GM19455 (cell line): Measurements from ENCODE around the gene DSE.

Experiments used
- ATAC-seq: cut with Tn5 transposase; IDR thresholded peaks from one replicate; pipeline ENCODE4 v1.9.1; 2021; ENCODE audit not compliant: unreplicated experiment

Gene DSE

DNA sequence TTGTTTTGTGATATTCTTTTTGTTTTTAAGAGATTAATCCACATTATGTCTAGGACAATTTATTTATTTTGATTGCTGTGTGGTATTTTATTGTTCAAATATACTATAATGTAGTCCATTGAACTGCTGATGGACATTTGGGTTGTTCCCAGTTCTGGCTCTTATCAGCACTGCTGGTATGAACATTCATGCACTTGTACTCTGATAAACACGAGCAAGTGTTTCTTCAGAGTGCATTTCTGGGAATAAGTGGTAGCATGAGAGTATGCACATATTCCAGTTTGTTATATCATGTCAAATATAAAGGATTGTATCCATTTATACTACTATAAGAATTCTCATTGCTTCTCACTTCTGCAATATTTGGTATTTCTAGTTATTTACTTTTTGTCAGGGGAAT lies 97.5 kb downstream of the DSE start:
- ATAC-seq: no peak

DNA sequence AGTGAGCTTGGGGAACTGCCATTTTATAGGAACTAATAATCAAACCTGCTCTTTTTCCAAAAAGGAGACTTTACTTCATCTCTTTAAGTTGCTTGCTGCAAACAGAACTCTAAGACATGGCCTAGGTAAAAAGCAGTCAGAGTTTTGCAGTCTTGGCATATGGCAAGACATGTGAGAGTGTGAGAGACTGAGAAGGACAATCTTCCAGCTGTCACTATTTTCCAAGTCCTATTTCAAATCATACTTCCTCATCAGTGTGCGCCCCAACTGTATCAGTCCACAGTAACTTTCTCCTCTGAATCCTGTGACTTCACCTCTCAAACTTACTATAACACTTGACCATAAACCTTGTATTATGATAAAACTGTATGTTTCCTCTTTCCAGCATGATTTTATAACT lies 100.8 kb downstream of the DSE start:
- ATAC-seq: no peak

DNA sequence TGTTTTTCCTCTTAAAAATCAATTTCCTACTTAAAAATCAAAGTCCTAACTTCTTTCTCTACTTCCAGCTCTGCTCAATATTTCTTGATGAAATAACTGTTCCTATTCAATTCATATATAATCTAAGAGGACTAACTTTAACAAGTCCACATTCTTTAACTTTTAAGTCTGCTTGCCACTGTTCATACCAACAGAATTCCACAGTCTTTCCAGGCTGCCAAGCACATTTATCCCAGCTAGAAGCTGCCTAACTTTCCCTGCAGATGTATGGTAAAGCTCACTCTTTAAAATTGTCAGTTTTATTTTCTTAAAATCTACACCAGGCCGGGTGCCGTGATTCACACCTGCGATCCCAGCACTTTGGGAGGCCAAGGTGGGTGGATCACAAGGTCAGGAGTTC lies 102.0 kb downstream of the DSE start:
- ATAC-seq: no peak

DNA sequence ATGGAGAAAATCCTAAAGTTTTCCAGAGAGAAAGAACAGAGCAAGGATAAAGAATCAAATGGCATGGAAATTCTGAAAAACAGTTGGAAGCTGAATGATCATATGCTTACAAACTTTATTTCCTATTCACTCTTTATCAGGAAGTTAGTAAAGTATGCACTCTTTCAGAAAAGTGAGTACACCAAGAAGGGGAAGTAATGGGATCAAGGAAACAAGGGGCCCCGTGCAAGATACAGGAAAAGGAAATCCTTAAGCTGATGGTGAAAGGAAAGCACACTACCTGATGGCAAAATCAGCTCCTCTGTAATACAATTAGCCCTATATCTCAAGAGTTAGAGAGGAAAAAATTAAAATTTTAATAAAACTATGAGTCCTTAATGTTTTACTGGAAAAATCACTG lies 104.4 kb downstream of the DSE start:
- ATAC-seq: no peak

DNA sequence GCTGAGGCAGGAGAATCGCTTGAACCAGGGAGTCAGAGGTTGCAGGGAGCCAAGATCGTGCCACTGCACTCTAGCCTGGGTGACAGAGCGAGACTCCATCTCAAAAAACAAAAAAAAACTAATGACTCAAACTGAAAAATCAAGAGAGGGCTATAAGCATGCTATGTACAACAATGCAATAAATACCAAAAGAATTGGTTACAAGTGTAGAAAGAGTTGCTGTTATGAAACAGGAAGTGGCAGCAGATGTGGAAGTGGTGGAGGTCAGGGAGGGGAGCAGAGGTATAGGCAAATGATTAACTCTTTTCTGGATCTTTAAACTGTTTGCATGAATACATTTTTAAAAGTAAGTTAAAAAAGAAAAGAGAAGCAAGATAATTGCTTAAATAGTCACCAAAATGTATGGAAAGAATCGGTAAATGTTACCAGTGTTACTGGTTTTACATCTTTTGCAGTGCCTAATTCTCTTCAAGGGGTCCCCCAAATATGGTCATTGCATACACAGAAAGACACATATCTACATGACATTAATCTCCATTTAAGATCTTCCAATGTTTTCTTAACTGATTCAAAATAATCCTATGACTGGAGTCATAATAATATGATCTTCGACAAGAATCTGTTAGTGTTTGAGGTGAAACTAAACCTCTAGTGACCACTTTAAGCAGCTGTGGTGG lies 105.4 kb downstream of the DSE start:
- ATAC-seq: peak; percentile 100

DNA sequence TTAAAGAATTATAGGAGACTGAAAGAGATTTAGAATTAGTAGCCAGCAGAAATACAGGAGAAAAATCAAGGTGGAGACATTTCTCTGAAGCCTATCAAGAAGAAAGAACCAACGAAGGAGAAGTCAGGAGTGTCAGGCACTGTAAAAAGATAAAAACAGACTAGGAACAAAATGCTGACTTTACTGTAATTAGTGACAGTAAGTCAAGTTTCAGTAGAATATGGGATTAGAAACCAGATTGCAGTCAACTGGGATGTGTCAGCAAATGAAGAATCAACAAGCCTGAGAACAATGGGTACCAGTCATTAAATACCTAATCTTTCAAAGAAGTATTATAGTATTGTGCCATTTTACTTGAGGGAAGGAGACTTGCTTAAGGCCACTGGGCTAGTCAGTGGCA lies 112.0 kb downstream of the DSE start:
- no peak for ATAC-seq

DNA sequence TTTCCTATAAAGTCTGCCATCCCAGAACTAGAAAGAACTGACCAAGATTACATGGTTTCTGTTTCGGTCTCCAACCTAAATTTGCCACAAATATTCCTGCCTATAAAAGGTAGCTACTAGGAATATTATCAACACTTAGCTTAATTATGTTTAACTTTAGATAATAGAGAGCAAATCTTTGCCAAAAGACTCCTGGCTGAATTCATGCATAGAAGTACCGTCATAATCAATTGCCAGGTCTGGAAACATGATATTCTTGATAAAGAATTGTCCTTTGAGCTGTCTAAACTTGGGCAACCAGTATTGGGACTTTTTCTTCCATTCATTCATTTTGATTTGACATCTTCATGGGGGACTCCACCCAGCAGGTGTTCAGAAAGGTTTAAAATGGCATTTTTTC lies 112.9 kb downstream of the DSE start:
- ATAC-seq: no peak

DNA sequence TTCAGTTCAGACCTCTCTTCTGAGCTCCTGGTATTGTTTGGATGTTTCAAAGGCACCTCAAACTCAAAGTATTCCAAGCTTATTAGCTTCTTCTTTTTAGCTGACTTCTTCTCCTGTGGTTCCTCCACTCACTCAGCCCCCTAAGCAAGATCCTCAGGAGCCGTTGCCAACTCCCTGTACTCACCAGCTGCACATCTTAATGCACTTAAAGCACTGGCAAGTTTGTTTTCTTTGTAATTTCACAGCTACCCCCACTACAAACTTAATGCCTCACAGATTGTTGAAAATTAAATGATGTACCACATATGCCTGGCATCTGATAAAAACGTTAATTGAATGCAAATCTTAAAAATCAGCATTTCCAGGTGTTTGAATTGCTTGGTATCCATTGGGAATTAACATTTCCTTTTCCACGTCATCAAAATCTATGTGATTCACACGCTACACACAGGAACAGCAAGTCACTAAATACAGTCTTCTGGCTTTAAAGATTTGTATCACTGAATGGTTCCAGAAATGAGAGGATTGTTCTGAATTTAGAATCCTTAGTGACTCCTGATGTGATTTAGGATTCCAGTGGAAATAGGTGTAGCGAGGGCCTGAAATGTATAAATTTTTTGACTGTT lies 114.9 kb downstream of the DSE start:
- no peak for ATAC-seq

DNA sequence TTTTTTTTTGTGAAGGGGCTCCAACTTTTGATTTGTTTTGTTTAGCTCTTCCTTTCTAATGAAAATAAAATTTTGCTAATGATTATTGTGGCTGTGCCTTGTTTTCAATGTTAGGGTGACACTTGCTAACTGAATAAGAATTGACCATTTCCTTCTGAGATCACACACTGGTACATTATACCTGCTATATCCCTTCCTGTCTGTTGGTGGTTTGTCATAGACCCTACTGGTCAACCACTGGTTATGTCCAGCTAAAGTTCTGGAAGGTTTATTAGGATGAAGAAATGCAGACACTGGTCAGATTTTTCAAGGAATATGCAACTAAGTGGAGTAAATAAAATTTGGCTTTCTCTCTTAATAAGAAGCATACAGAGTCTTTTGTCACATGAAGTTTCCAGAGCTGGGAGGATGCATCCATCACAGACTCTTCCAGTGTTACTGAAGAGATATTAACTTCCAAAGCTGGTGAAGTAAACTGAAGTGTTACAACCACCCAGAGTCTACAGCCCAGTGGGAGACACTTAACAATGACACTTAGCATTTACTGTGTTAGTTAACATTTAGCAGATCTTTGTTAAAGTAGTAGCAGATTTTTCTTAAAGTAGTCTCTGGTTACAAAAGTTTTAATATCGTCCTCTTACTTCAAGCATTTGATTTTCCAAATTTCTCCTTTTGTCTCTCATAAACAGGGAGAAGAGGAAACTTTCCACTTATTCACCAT lies 121.0 kb downstream of the DSE start:
- ATAC-seq: no peak

DNA sequence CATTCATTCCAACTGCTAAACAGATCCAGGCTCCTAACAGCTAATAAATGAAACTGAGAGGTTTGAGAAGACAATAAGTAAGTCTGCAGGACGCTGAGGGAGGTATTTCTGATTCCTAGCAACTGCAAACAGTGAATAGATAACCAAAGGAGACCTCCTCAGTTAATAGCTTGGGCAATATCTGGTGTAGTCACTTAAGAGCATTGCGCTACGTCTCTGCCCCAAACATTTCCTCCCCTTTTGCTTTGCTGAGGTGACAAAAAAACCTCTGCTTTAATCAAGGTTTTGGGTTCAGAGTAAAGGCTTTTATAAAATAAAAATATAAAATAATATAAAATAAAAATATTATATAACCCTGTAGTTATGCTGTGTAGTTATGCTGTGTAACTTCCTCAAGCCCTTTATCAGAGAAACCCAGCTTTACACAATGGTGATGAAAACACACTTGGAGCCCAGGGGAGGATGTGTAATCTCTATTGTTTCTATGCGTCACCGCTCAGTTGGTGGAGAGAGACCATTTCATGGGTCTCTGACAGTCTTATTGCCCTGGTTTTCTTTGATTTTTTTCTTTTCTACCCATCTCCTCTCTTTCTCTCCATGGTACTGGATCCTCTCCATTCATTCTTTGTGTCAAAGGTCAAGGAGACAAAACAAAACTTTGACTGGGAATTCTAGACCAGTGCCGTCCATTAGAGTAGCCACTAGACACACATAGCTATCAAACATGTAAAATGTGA lies 121.8 kb downstream of the DSE start:
- no peak for ATAC-seq
